ENCODE measurements around the gene CHID1.

DNA sequence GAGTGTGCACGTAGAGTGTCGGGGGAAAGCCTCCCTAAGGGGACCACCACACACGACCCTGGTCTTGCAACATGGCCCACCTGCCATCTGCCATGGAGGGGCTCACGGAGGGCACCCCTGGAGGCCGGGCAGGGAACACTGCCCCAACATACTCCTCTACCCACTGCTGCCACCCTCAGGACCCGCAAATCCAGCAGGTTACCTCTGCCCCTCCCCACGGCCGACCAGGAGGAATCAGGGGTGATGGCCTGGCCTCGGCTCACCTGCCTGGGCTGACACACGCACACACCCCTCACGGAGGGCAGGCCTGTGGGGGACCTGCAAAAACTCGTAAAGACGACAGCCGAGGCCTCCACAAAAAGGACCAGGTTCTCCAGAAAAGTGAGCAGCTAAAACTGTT is 30.2 kb downstream of the CHID1 start:
- TF ChIP-seq POLR2A (IDR thresholded peaks at IDR 0.05; ENCODE audit: low read depth), result no peak
- TF ChIP-seq, protein P1, sequence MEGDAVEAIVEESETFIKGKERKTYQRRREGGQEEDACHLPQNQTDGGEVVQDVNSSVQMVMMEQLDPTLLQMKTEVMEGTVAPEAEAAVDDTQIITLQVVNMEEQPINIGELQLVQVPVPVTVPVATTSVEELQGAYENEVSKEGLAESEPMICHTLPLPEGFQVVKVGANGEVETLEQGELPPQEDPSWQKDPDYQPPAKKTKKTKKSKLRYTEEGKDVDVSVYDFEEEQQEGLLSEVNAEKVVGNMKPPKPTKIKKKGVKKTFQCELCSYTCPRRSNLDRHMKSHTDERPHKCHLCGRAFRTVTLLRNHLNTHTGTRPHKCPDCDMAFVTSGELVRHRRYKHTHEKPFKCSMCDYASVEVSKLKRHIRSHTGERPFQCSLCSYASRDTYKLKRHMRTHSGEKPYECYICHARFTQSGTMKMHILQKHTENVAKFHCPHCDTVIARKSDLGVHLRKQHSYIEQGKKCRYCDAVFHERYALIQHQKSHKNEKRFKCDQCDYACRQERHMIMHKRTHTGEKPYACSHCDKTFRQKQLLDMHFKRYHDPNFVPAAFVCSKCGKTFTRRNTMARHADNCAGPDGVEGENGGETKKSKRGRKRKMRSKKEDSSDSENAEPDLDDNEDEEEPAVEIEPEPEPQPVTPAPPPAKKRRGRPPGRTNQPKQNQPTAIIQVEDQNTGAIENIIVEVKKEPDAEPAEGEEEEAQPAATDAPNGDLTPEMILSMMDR (IDR thresholded peaks at IDR 0.05), result no peak

Measured in esophagus muscularis mucosa (tissue), 3 donors.